Type B pancreatic cell (in vitro differentiated cells): Measurements from ENCODE around the gene TENM3. TPM values are rescaled to one million over a fixed set of nuclear protein-coding genes. Genes with fewer than 3 reads are reported as not detected.

Experiments used
- DNase-seq: peaks from one replicate; pipeline ENCODE4 v3.0.0; 2021; ENCODE audit warnings: mixed read lengths; ENCODE audit not compliant: unreplicated experiment; ENCODE audit errors: extremely low spot score
- H3K27ac Mint-ChIP-seq: 2 replicates; pipeline ENCODE4 v1.8.0; 2021; ENCODE audit warnings: mild to moderate bottlenecking, mixed read lengths
- H3K27me3 Mint-ChIP-seq: 2 replicates; pipeline ENCODE4 v1.8.0; 2021; ENCODE audit warnings: mixed read lengths
- H3K36me3 Mint-ChIP-seq: 2 replicates; pipeline ENCODE4 v1.8.0; 2021; ENCODE audit warnings: mixed read lengths
- H3K4me1 Mint-ChIP-seq: one replicate; pipeline ENCODE4 v1.8.0; 2021; ENCODE audit warnings: mixed read lengths; ENCODE audit not compliant: unreplicated experiment
- H3K4me3 Mint-ChIP-seq: 2 replicates; pipeline ENCODE4 v1.8.0; 2021; ENCODE audit warnings: mild to moderate bottlenecking, mixed read lengths
- H3K9me3 Mint-ChIP-seq: 2 replicates; pipeline ENCODE4 v1.8.0; 2021; ENCODE audit warnings: mixed read lengths
- CTCF ChIP-seq: fragments of 200-600 bp; sonication (generic); conservative IDR thresholded peaks from 2 replicates; pipeline ENCODE4 v1.5.0; 2021; ENCODE audit warnings: antibody characterized with exemption, mild to moderate bottlenecking
- total RNA-seq: library from RNA; stranded (reverse); gene quantifications from 2 replicates; pipeline ENCODE4 v1.2.1, GENCODE V29; 2021; ENCODE audit warnings: low replicate concordance

TENM3 gene
- total RNA-seq, 1 donor from 2014 or later: 73.5 TPM

- H3K9me3 Mint-ChIP-seq: no peaks in the 10 kb centered on the region
- TF ChIP-seq CTCF: no peak
- peaks cover 7% of the 10 kb centered on the region for H3K36me3 Mint-ChIP-seq
- H3K27ac Mint-ChIP-seq: no peak overlapping the region
- peaks cover 3% of the 10 kb centered on the region for H3K27me3 Mint-ChIP-seq
- no peak overlapping the region for H3K4me3 Mint-ChIP-seq
- peaks cover 20% of the 10 kb centered on the region for H3K4me1 Mint-ChIP-seq
- DNase-seq: no peak
Observed at GRCh38 chr4:182343453-182343852, 100.3 kb downstream of the TENM3 start.

- H3K27ac Mint-ChIP-seq: no peak overlapping the region
- no peak overlapping the region for H3K4me3 Mint-ChIP-seq
- H3K27me3 Mint-ChIP-seq: peaks cover 3% of the 10 kb centered on the region
- no peak for DNase-seq
- H3K36me3 Mint-ChIP-seq: peaks cover 7% of the 10 kb centered on the region
- peaks cover 19% of the 10 kb centered on the region for H3K4me1 Mint-ChIP-seq
- no peaks in the 10 kb centered on the region for H3K9me3 Mint-ChIP-seq
- no peak for TF ChIP-seq CTCF
Observed at GRCh38 chr4:182344968-182345367, 101.8 kb downstream of the TENM3 start.

GRCh38 chr4:182346250-182346649 lies 103.0 kb downstream of the TENM3 start:
- H3K27me3 Mint-ChIP-seq: peaks cover 3% of the 10 kb centered on the region
- TF ChIP-seq CTCF: no peak
- peaks cover 19% of the 10 kb centered on the region for H3K4me1 Mint-ChIP-seq

DNA sequence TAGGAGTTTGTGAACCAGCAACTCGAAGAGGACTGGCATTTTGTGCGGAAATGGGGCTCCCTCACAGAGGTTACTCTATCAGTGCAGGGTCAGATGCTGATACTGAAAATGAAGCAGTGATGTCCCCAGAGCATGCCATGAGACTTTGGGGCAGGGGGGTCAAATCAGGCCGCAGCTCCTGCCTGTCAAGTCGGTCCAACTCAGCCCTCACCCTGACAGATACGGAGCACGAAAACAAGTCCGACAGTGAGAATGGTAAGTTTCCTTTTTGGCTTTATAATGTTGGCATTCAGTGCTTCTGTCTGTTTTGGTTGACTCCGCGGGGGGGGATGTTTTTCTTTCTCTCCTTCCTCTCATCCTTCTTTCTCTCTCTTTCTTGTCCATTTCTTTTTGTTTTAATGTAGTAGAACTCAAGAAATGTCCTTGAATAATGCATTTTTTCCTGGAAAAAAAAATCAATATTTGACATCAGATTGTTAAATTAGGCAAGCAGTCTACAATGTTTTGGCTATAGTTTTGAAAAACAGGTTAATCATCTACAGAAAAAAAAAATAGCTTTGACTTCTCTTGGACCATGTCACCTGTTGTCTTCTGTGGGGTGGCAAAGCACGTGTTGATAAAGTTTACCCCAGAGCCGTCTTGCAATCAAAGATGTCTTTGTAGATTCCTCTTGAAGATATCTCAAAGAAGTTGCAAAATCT lies 103.6 kb downstream of the TENM3 start:
- H3K36me3 Mint-ChIP-seq: peaks cover 7% of the 10 kb centered on the region
- DNase-seq: no peak
- peaks cover 19% of the 10 kb centered on the region for H3K4me1 Mint-ChIP-seq
- no peaks in the 10 kb centered on the region for H3K9me3 Mint-ChIP-seq
- TF ChIP-seq CTCF: no peak
- no peak overlapping the region for H3K27ac Mint-ChIP-seq
- no peak overlapping the region for H3K4me3 Mint-ChIP-seq
- peaks cover 3% of the 10 kb centered on the region for H3K27me3 Mint-ChIP-seq

More at GRCh38 chr4:182346250-182346649, 103.0 kb downstream of the TENM3 start:
- no peak overlapping the region for H3K4me3 Mint-ChIP-seq
- DNase-seq: no peak
- H3K27ac Mint-ChIP-seq: no peak overlapping the region
- H3K36me3 Mint-ChIP-seq: peaks cover 7% of the 10 kb centered on the region
- no peaks in the 10 kb centered on the region for H3K9me3 Mint-ChIP-seq

- Mint-ChIP-seq H3K27ac (no peak overlapping the region), H3K4me3 (no peak overlapping the region), H3K36me3 (peaks cover 7% of the 10 kb centered on the region), H3K9me3 (no peaks in the 10 kb centered on the region), H3K4me1 (peaks cover 12% of the 10 kb centered on the region), H3K27me3 (peaks cover 3% of the 10 kb centered on the region)
- TF ChIP-seq CTCF: no peak
- no peak for DNase-seq
Observed at GRCh38 chr4:182348779-182349326, 105.7 kb downstream of the TENM3 start.
